K562 (cell line): ENCODE measurements around the gene EDEM2. TPM values are rescaled to one million over a fixed set of nuclear protein-coding genes. Genes with fewer than 3 reads are reported as not detected.

Experiments
- BRCA1 ChIP-seq, 2 experiments: fragments of 450-650 bp in 1 of 2; sonication (generic) in 1 of 2; formaldehyde crosslinking in 1 of 2; IDR thresholded peaks; 2 replicates each; pipeline versions ENCODE4 v1.5.0 to v1.6.1; 2017 to 2020; ENCODE audit warnings: mild to moderate bottlenecking in 1 of 2, missing genetic modification reagents in 1 of 2
- CHD1 ChIP-seq: fragments of 200-600 bp; sonication (generic); IDR thresholded peaks from one replicate; pipeline ENCODE4 v1.6.1; 2012; ENCODE audit warnings: mild to moderate bottlenecking, moderate library complexity, low read length, inconsistent platforms
- EP300 ChIP-seq: IDR thresholded peaks from 2 replicates; pipeline ENCODE4 v1.6.1; 2012; ENCODE audit warnings: low read length, improper control_type of control experiment
- ETS1 ChIP-seq: conservative IDR thresholded peaks from 2 replicates; pipeline ENCODE4 v1.6.1; 2011; ENCODE audit warnings: low read depth, mild to moderate bottlenecking, low read length; ENCODE audit not compliant: control insufficient read depth
- FOXK2 ChIP-seq, 2 experiments: fragments of 450-650 bp; IDR thresholded peaks in 1 of 2; conservative IDR thresholded peaks in 1 of 2; 2 replicates each; pipeline ENCODE4 v1.6.1; 2016; ENCODE audit warnings: low read depth in 2 of 2, mild to moderate bottlenecking in 1 of 2
- GTF2E2 ChIP-seq: fragments of 200-800 bp; sonication (Bioruptor generic); IDR thresholded peaks from 2 replicates; pipeline ENCODE4 v1.6.1; 2016; ENCODE audit warnings: missing genetic modification characterization, missing compliant biosample characterization
- HINFP ChIP-seq: fragments of 450-650 bp; conservative IDR thresholded peaks from 2 replicates; pipeline ENCODE4 v1.6.1; 2016; ENCODE audit warnings: missing genetic modification characterization, low read depth, mild to moderate bottlenecking, control low read depth, missing compliant biosample characterization
- HMGXB4 ChIP-seq: sonication (generic); formaldehyde crosslinking; IDR thresholded peaks from 2 replicates; pipeline ENCODE4 v1.8.1; 2023; ENCODE audit warnings: mild to moderate bottlenecking, missing genetic modification reagents
- HNRNPLL ChIP-seq: fragments of 200-400 bp; formaldehyde crosslinking; IDR thresholded peaks from 2 replicates; pipeline ENCODE4 v1.6.1; 2017; ENCODE audit warnings: low read length, low read depth, mild to moderate bottlenecking; ENCODE audit not compliant: poor library complexity, severe bottlenecking
- LARP7 ChIP-seq: fragments of 450-650 bp; IDR thresholded peaks from 2 replicates; pipeline ENCODE4 v1.6.1; 2016
- NR2C2 ChIP-seq, 2 experiments: fragments of 200-800 bp in 1 of 2; sonication (Bioruptor generic) in 1 of 2; sonication (generic) in 1 of 2; formaldehyde crosslinking in 1 of 2; IDR thresholded peaks; 2 replicates each; pipeline versions ENCODE4 v1.6.1 to v1.8.0; 2016 to 2022; ENCODE audit warnings: mild to moderate bottlenecking in 1 of 2, missing compliant biosample characterization in 1 of 2, missing genetic modification characterization in 1 of 2, missing genetic modification reagents in 1 of 2
- POLR2B ChIP-seq: fragments of 450-650 bp; IDR thresholded peaks from 2 replicates; pipeline ENCODE4 v1.6.1; 2018; ENCODE audit warnings: low read depth; ENCODE audit not compliant: partially characterized antibody
- POLR2G ChIP-seq: fragments of 200-400 bp; formaldehyde crosslinking; IDR thresholded peaks from 2 replicates; pipeline ENCODE4 v1.6.1; 2017; ENCODE audit warnings: low read depth, mild to moderate bottlenecking, antibody characterized with exemption, low read length, moderate library complexity
- PRDM10 ChIP-seq: fragments of 450-650 bp; IDR thresholded peaks from 2 replicates; pipeline ENCODE4 v1.6.1; 2018; ENCODE audit not compliant: partially characterized antibody
- RNF2 ChIP-seq: sonication (generic); IDR thresholded peaks from 2 replicates; pipeline ENCODE4 v1.6.1; 2016
- ZNF146 ChIP-seq: IDR thresholded peaks from one replicate; pipeline ENCODE4 v1.6.1; 2018; ENCODE audit warnings: missing compliant biosample characterization; ENCODE audit not compliant: unreplicated experiment
- ZNF174 ChIP-seq: fragments of 250-450 bp; sonication (Bioruptor Pico); IDR thresholded peaks from 2 replicates; pipeline ENCODE4 v1.4.0; 2020; ENCODE audit warnings: mild to moderate bottlenecking
- ZNF175 ChIP-seq: fragments of 200-800 bp; sonication (Bioruptor generic); IDR thresholded peaks from 2 replicates; pipeline ENCODE4 v1.6.1; 2016; ENCODE audit warnings: low read depth, mild to moderate bottlenecking, missing genetic modification characterization, missing compliant biosample characterization
- ZNF76 ChIP-seq: fragments of 250-450 bp; sonication (Bioruptor Pico); IDR thresholded peaks from 2 replicates; pipeline ENCODE4 v1.4.0; 2020; ENCODE audit warnings: mild to moderate bottlenecking, moderate library complexity, borderline replicate concordance
- polyA plus RNA-seq, 8 experiments: library from polyadenylated mRNA; depleted of rRNA in 4 of 8; stranded (reverse) in 5 of 8; unstranded in 3 of 8; fragments of >200 nt; fragmentation: Nextera tagmentation in 2 of 8; fragmentation: Illumina TruSeq in 1 of 8; extraction: Ambion mirVana in 2 of 8; extraction: Trizol in 1 of 8; gene quantifications; 2 replicates each; pipeline versions ENCODE4 v1.2.1 to v1.2.3, GENCODE V29; 2011 to 2014; ENCODE audit warnings: inconsistent platforms in 1 of 8, missing spikeins in 1 of 8
- total RNA-seq, 7 experiments: library from RNA; depleted of rRNA in 6 of 7; stranded (reverse); fragments of >200 nt in 6 of 7; fragmentation: Illumina TruSeq in 2 of 7; extraction: Trizol in 2 of 7; gene quantifications; 2 replicates each; pipeline versions ENCODE4 v1.2.1 to v1.2.3, GENCODE V29; 2011 to 2021; ENCODE audit warnings: low replicate concordance in 1 of 7

Gene EDEM2
- total and polyA plus RNA-seq, 9 of the 15 experiments (the other 6 are each of a cell fraction or from before 2014, with no cell fraction given), result 6.9 to 11.0 (median 9.7) TPM

GRCh38 chr20:35146920-35147574 is at the start of gene EDEM2 (continued):
- TF ChIP-seq POLR2G, result peak; percentile 93
- peak; percentile 13 for TF ChIP-seq PRDM10
- TF ChIP-seq POLR2B, result peak; percentile 58
- TF ChIP-seq HMGXB4 (CRISPR knock-in tag), result peak; percentile 40; the same call in 1 of the 2 replicates
- peak; percentile 77 for TF ChIP-seq GTF2E2 (tag)
- no peak for TF ChIP-seq HINFP (tag)
- no peak; the same call in 1 of the 2 replicates for TF ChIP-seq EP300
- no peak for TF ChIP-seq ZNF174 (CRISPR knock-in tag)
- no peak for TF ChIP-seq BRCA1 (IDR thresholded peaks at IDR 0.05)
- no peak for TF ChIP-seq BRCA1 (CRISPR knock-in tag; IDR thresholded peaks at IDR 0.05)
- TF ChIP-seq ZNF76 (CRISPR knock-in tag), result no peak
- TF ChIP-seq HNRNPLL, result no peak
- no peak for TF ChIP-seq LARP7
- TF ChIP-seq ZNF175, result peak; percentile 37; the same call in 1 of the 2 replicates
- TF ChIP-seq FOXK2 (conservative IDR thresholded peaks at IDR 0.05 in 1 of 2, IDR thresholded peaks at IDR 0.05 in 1 of 2; ENCODE audit: low read depth in 2 of 2), result peak; percentile 70 to 72; a peak in 3 of 4 replicates
- peak; percentile 92 for TF ChIP-seq ETS1
- TF ChIP-seq RNF2, result peak; percentile 36; the same call in 1 of the 2 replicates
- no peak for TF ChIP-seq CHD1
- TF ChIP-seq ZNF146 (CRISPR knock-in tag), result no peak
- TF ChIP-seq NR2C2 (CRISPR knock-in tag; IDR thresholded peaks at IDR 0.05), result peak; percentile 3
- peak; percentile 95 for TF ChIP-seq NR2C2 (tag; IDR thresholded peaks at IDR 0.05)
